Fibroblast of the aortic adventitia (primary cell): ENCODE measurements around the gene PKP2. TPM values are rescaled to one million over a fixed set of nuclear protein-coding genes. Genes with fewer than 3 reads are reported as not detected.

ENCODE experiments used
- DNase-seq: peaks from one replicate; pipeline ENCODE4 v3.0.0-alpha.2; 2010; ENCODE audit warnings: low read depth
- H3K4me3 ChIP-seq: 2 replicates; pipeline ENCODE4 v1.5.1; 2011; ENCODE audit warnings: low read depth, mild to moderate bottlenecking, control low read depth, low read length, moderate library complexity
- total RNA-seq: library from RNA; depleted of rRNA; stranded (reverse); fragments of >200 nt; gene quantifications from 2 replicates; pipeline ENCODE4 v1.2.3, GENCODE V29; 2012; ENCODE audit warnings: low replicate concordance
- TF ChIP-seq, protein P1 (sequence below): IDR thresholded peaks from 2 replicates; pipeline ENCODE4 v1.5.1; 2011; ENCODE audit warnings: mild to moderate bottlenecking, low read length, control low read depth, inconsistent platforms; ENCODE audit not compliant: insufficient read depth

Gene PKP2
- 0.45 and 16.1 TPM in 2 replicates for total RNA-seq

GRCh38 chr12:32896432-32897280 is at the start of gene PKP2:
Gene PKP2 (minus strand): TSS chr12:32896777. CDS start chr12:32896731, 46 bp downstream.
- peak within 1 kb of the TSS; percentile 44 for H3K4me3 ChIP-seq
- TF ChIP-seq, protein P1, sequence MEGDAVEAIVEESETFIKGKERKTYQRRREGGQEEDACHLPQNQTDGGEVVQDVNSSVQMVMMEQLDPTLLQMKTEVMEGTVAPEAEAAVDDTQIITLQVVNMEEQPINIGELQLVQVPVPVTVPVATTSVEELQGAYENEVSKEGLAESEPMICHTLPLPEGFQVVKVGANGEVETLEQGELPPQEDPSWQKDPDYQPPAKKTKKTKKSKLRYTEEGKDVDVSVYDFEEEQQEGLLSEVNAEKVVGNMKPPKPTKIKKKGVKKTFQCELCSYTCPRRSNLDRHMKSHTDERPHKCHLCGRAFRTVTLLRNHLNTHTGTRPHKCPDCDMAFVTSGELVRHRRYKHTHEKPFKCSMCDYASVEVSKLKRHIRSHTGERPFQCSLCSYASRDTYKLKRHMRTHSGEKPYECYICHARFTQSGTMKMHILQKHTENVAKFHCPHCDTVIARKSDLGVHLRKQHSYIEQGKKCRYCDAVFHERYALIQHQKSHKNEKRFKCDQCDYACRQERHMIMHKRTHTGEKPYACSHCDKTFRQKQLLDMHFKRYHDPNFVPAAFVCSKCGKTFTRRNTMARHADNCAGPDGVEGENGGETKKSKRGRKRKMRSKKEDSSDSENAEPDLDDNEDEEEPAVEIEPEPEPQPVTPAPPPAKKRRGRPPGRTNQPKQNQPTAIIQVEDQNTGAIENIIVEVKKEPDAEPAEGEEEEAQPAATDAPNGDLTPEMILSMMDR: no peak
- no peak for DNase-seq

DNA sequence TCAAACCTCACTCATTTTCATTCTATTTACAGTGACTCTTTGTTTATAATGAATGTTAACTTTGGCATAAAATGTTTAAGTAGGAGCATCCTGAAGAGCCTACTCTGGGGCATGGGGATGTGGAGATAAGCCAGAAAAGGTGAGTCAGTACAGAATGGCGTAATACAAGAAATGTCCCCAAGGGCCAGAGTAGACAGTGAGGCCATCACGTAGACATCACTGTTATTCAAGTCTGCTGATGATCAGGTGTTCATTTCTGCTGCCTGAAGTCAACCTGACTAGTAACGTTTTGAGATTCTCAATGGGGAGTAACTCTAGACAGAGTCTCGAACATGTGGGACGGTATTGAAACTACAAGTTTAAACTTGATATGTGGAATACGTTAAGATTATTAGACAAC is 47.6 kb upstream of the PKP2 start:
- TF ChIP-seq, protein P1: no peak
- no peak for DNase-seq
- no peak overlapping the region for H3K4me3 ChIP-seq

- TF ChIP-seq, protein P1: no peak
Measured at GRCh38 chr12:32939801-32940200, 43.2 kb upstream of the PKP2 start.

DNA sequence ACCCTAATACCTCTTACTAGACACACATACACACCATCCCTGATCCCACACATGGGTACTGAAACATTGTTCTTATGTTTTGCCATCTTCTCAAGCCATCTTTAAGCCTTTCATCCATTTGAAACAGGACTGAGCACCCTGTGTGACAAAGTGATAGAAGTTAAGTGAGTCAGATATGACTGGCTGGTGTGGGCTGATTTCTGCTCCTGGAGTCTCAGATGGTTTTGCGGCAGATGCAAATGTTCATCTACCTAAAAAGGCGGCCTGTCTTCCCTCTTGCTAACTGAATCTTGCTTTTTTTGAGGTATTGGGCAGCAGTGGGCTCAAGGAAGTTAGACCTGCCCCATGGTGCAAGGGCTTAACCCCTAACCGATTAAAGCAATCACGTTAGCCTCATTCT is 30.4 kb upstream of the PKP2 start:
- no peak for DNase-seq
- no peak overlapping the region for H3K4me3 ChIP-seq
- TF ChIP-seq, protein P1: no peak

More at GRCh38 chr12:32939801-32940200, 43.2 kb upstream of the PKP2 start:
- no peak for DNase-seq
- H3K4me3 ChIP-seq: no peak overlapping the region

GRCh38 chr12:32926356-32926755 is 29.8 kb upstream of the PKP2 start:
- DNase-seq: no peak
- TF ChIP-seq, protein P1: no peak
- no peak overlapping the region for H3K4me3 ChIP-seq

GRCh38 chr12:32922546-32923297 is 26.1 kb upstream of the PKP2 start:
- H3K4me3 ChIP-seq: no peak overlapping the region
- DNase-seq: no peak
- TF ChIP-seq, protein P1: no peak
